ENCODE measurements around the gene EPHA3. TPM values are rescaled to one million over a fixed set of nuclear protein-coding genes. Genes with fewer than 3 reads are reported as not detected.

Gene EPHA3
- total RNA-seq, 2 experiments from 2014 or later, result not detected

- no peak overlapping the region for H3K27ac ChIP-seq (ENCODE audit: low read depth in 1 of 2, low read length in 2 of 2)
- DNase-seq (no peak), ATAC-seq (ENCODE audit: poor library complexity) (no peak)
- H3K4me1 Mint-ChIP-seq (ENCODE audit: low read depth), result no peaks in the 10 kb centered on the region
- H3K9me3 ChIP-seq (ENCODE audit: control insufficient read depth in 1 of 2, insufficient read depth in 1 of 2, low read length in 2 of 2), result no peaks in the 10 kb centered on the region
- no peak for TF ChIP-seq CTCF (IDR thresholded peaks at IDR 0.05)
- ChIA-PET POLR2A (no interaction called here), CTCF (no interaction called here)
- H3K27me3 Mint-ChIP-seq, result no peaks in the 10 kb centered on the region
- no peaks in the 10 kb centered on the region for H3K4me1 ChIP-seq (ENCODE audit: insufficient read depth, low read length)
- H3K27me3 ChIP-seq (ENCODE audit: control insufficient read depth in 1 of 2, insufficient read depth in 2 of 2, low read length in 2 of 2), result no peaks in the 10 kb centered on the region
- H3K9me3 Mint-ChIP-seq, result no peaks in the 10 kb centered on the region
- no peak overlapping the region for H3K27ac Mint-ChIP-seq
- H3K4me3 Mint-ChIP-seq, result no peak overlapping the region
- H3K4me3 ChIP-seq (ENCODE audit: low read length), result no peak overlapping the region
- intact Hi-C loops (cut with DNase I, micrococcal nuclease), result no loop called here
- H3K36me3 Mint-ChIP-seq (ENCODE audit: low read depth), result no peaks in the 10 kb centered on the region
- no peaks in the 10 kb centered on the region for H3K36me3 ChIP-seq (ENCODE audit: insufficient read depth, low read length)
Measured at GRCh38 chr3:89320186-89320585, 212.8 kb downstream of the EPHA3 start.

GRCh38 chr3:89326997-89327396, 219.6 kb downstream of the EPHA3 start:
- no peak overlapping the region for H3K4me3 ChIP-seq (ENCODE audit: low read length)
- no peaks in the 10 kb centered on the region for H3K4me1 ChIP-seq (ENCODE audit: insufficient read depth, low read length)
- H3K4me1 Mint-ChIP-seq (ENCODE audit: low read depth), result no peaks in the 10 kb centered on the region
- no peak overlapping the region for H3K27ac ChIP-seq (ENCODE audit: low read depth in 1 of 2, low read length in 2 of 2)
- ChIA-PET POLR2A (no interaction called here), CTCF (no interaction called here)
- H3K27me3 ChIP-seq (ENCODE audit: control insufficient read depth in 1 of 2, insufficient read depth in 2 of 2, low read length in 2 of 2), result no peaks in the 10 kb centered on the region
- H3K36me3 ChIP-seq (ENCODE audit: insufficient read depth, low read length), result no peaks in the 10 kb centered on the region
- DNase-seq (no peak), ATAC-seq (ENCODE audit: poor library complexity) (no peak)
- peaks cover 0 to 3% of the 10 kb centered on the region in 2 experiments for H3K9me3 ChIP-seq (ENCODE audit: control insufficient read depth in 1 of 2, insufficient read depth in 1 of 2, low read length in 2 of 2)
- H3K4me3 Mint-ChIP-seq, result no peak overlapping the region
- TF ChIP-seq CTCF (IDR thresholded peaks at IDR 0.05), result no peak
- intact Hi-C loops (cut with DNase I, micrococcal nuclease), result no loop called here
- peaks cover 11% of the 10 kb centered on the region for H3K9me3 Mint-ChIP-seq
- H3K36me3 Mint-ChIP-seq (ENCODE audit: low read depth), result no peaks in the 10 kb centered on the region
- H3K27ac Mint-ChIP-seq, result no peak overlapping the region
- no peaks in the 10 kb centered on the region for H3K27me3 Mint-ChIP-seq

- CTCF ChIA-PET, result no interaction called here
Measured at GRCh38 chr3:89332386-89332785, 225.0 kb downstream of the EPHA3 start.

More at GRCh38 chr3:89332386-89332785, 225.0 kb downstream of the EPHA3 start:
- H3K27me3 Mint-ChIP-seq, result no peaks in the 10 kb centered on the region
- no peaks in the 10 kb centered on the region for H3K36me3 Mint-ChIP-seq (ENCODE audit: low read depth)
- peaks cover 0 to 3% of the 10 kb centered on the region in 2 experiments for H3K9me3 ChIP-seq (ENCODE audit: control insufficient read depth in 1 of 2, insufficient read depth in 1 of 2, low read length in 2 of 2)
- TF ChIP-seq CTCF (IDR thresholded peaks at IDR 0.05), result no peak
- no peak overlapping the region for H3K4me3 ChIP-seq (ENCODE audit: low read length)
- H3K9me3 Mint-ChIP-seq, result peaks cover 5% of the 10 kb centered on the region
- intact Hi-C loops (cut with DNase I, micrococcal nuclease), result no loop called here
- no peaks in the 10 kb centered on the region for H3K4me1 Mint-ChIP-seq (ENCODE audit: low read depth)
- H3K27ac ChIP-seq (ENCODE audit: low read depth in 1 of 2, low read length in 2 of 2), result no peak overlapping the region
- no peaks in the 10 kb centered on the region for H3K36me3 ChIP-seq (ENCODE audit: insufficient read depth, low read length)
- ATAC-seq (ENCODE audit: poor library complexity) (no peak), DNase-seq (no peak)
- no peaks in the 10 kb centered on the region for H3K4me1 ChIP-seq (ENCODE audit: insufficient read depth, low read length)
- POLR2A ChIA-PET, result no interaction called here
- H3K27me3 ChIP-seq (ENCODE audit: control insufficient read depth in 1 of 2, insufficient read depth in 2 of 2, low read length in 2 of 2), result no peaks in the 10 kb centered on the region
- no peak overlapping the region for H3K27ac Mint-ChIP-seq
- no peak overlapping the region for H3K4me3 Mint-ChIP-seq

All from CD4-positive, alpha-beta T cell (primary cell).